AG10803 (cell line): Measurements from ENCODE around the gene ANGPTL3.
A peak's percentile ranks its signal among the peaks of the same experiment; 100 is the strongest.
"Not testable (repeated sequence)": the region's sequence is repeated elsewhere in the genome, so short reads cannot be mapped to it uniquely, and the experiment has no call there.

ENCODE experiments used
- DNase-seq: peaks from one replicate; pipeline ENCODE4 v3.0.0; 2010; ENCODE audit warnings: low read depth
- H3K4me3 ChIP-seq: 2 replicates; pipeline ENCODE4 v1.5.1; 2011; ENCODE audit warnings: mild to moderate bottlenecking, low read length, control low read depth
- TF ChIP-seq, protein P1 (sequence below): conservative IDR thresholded peaks from 2 replicates; pipeline ENCODE4 v1.5.1; 2011; ENCODE audit warnings: mild to moderate bottlenecking, low read length, control low read depth, inconsistent platforms

Gene ANGPTL3

GRCh38 chr1:62601457-62601856 is 4.1 kb downstream of the ANGPTL3 start:
- TF ChIP-seq, protein P1, sequence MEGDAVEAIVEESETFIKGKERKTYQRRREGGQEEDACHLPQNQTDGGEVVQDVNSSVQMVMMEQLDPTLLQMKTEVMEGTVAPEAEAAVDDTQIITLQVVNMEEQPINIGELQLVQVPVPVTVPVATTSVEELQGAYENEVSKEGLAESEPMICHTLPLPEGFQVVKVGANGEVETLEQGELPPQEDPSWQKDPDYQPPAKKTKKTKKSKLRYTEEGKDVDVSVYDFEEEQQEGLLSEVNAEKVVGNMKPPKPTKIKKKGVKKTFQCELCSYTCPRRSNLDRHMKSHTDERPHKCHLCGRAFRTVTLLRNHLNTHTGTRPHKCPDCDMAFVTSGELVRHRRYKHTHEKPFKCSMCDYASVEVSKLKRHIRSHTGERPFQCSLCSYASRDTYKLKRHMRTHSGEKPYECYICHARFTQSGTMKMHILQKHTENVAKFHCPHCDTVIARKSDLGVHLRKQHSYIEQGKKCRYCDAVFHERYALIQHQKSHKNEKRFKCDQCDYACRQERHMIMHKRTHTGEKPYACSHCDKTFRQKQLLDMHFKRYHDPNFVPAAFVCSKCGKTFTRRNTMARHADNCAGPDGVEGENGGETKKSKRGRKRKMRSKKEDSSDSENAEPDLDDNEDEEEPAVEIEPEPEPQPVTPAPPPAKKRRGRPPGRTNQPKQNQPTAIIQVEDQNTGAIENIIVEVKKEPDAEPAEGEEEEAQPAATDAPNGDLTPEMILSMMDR, result no peak
- no peak for DNase-seq

GRCh38 chr1:62608905-62609304 is 11.6 kb downstream of the ANGPTL3 start:
- DNase-seq, result no peak
- TF ChIP-seq, protein P1, result no peak
- no peak overlapping the region for H3K4me3 ChIP-seq

More at GRCh38 chr1:62601457-62601856, 4.1 kb downstream of the ANGPTL3 start:
- H3K4me3 ChIP-seq, result no peak overlapping the region

GRCh38 chr1:62610588-62610987 is 13.3 kb downstream of the ANGPTL3 start:
- H3K4me3 ChIP-seq, DNase-seq: not testable (repeated sequence)

DNA sequence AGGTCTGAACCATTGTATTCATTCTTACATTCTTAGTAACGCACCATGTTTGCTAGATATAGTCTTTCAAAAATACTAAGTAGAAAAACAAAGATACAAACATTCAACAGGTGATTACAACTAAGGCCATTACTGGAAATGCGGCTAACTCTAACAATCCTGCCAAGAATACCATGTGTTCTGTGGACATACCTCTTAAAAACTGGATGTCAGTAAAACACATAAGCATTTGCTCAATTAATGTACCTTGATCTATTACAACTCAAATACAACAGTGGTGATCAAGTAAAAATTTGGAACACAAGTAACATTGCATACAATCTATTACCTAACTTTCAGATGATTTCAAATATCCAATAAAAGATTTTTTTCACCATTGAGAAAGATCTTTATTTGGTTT is 15.4 kb downstream of the ANGPTL3 start:
- no peak for DNase-seq
- TF ChIP-seq, protein P1, result no peak
- H3K4me3 ChIP-seq, result no peak overlapping the region

- no peak for DNase-seq
- TF ChIP-seq, protein P1, result no peak
- no peak overlapping the region for H3K4me3 ChIP-seq
These were observed 16.0 kb downstream of the ANGPTL3 start for GRCh38 chr1:62613325-62613727.

DNA sequence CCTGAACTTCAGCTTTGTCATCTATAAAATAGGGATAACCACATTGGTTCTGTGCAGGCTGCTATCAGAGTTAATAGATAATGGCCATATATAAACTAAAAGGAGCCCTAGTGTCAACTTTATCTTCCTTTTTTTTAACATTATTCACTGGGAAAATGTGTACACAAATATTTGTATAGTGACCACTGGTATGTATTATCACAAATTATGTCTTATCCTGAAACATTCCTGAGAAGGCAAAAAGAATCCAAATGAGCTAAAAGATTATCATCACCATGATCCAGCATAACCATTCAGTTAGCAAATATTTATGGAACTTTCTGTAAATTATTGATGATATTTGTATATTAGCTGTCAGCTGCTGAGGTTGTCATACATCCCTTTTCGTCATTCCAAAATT is 16.6 kb downstream of the ANGPTL3 start:
- TF ChIP-seq, protein P1, result no peak
- peak; percentile 51 for DNase-seq

GRCh38 chr1:62621907-62622306 is 24.6 kb downstream of the ANGPTL3 start:
- peak; percentile 96 for DNase-seq
- no peak overlapping the region for H3K4me3 ChIP-seq
- TF ChIP-seq, protein P1, result no peak

More for the DNA sequence above, 16.6 kb downstream of the ANGPTL3 start:
- no peak overlapping the region for H3K4me3 ChIP-seq

GRCh38 chr1:62625415-62625814 is 28.1 kb downstream of the ANGPTL3 start:
- TF ChIP-seq, protein P1, result no peak
- no peak for DNase-seq
- H3K4me3 ChIP-seq, result no peak overlapping the region
